Dedifferentiated amniotic fluid mesenchymal stem cell (primary cell): ENCODE results near the gene PTP4A1.

Experiments used
- DNase-seq: peaks from one replicate; pipeline ENCODE4 v3.0.0-alpha.2; 2016; ENCODE audit errors: extremely low spot score

PTP4A1 gene

GRCh38 chr6:63556369-63556768 is 15.9 kb upstream of the PTP4A1 start:
- DNase-seq: no peak

- no peak for DNase-seq
These were observed 14.0 kb upstream of the PTP4A1 start for GRCh38 chr6:63558278-63558677.

GRCh38 chr6:63560801-63561287 is 11.4 kb upstream of the PTP4A1 start:
- DNase-seq: peak; percentile 61

GRCh38 chr6:63561288-63561687 is 11.0 kb upstream of the PTP4A1 start:
- DNase-seq: no peak

DNA sequence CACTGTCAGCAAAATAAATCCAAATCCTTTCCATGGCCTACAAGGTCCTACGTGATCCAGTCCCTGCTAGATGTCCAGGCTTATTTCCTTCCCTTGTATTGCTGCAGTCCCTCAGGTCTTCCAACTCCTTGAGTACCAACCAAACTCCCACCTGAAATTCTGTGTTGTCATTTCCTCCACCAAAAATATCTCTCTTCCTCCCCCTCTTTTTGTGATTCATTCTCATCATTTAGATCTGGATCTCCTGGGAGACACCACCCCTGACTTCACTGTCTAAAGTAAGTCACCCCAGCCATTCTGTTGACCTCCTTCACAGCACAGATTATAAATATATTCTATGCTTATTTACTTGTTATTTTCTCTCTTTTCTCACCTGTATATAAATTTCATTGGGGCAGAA is 9.0 kb upstream of the PTP4A1 start:
- no peak for DNase-seq

DNA sequence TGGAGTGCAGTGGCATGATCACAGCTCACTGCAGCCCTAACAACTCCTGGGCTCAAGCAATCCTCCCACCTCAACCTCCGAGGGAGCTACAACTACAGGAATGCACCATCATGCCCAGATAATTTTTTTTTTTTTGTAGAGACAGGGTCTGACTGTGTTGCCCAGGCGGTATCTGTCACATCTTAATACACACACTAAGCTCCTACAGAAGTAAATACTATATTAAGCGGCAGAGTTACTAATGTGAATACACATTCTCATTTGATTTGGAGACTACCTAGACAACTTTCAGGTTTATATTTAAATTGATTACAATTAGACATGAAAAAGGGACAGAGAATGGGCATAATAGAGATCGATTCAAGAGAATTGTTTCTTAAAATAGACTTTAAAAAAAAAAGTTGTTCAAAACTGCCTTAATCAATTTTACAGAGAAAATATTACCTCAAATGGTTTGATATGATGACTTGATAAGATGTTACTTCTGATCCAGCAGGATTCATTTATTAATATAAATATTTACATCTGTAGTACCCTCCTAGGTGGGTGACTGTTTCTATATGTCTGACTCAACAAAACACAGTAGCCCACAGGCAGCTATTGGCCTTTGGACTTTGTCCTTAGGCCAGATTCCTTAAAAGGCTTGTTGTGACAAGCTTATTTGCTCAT is 7.1 kb upstream of the PTP4A1 start:
- no peak for DNase-seq

GRCh38 chr6:63565727-63566596 is 6.3 kb upstream of the PTP4A1 start:
- no peak for DNase-seq

- DNase-seq: no peak
These were observed 4.3 kb upstream of the PTP4A1 start for GRCh38 chr6:63567966-63568365.

- peak; percentile 64 for DNase-seq
These were observed 778 bp upstream of the PTP4A1 start for GRCh38 chr6:63571361-63572043.

GRCh38 chr6:63572747-63573075 is 431 bp downstream of the PTP4A1 start:
- DNase-seq: no peak

DNA sequence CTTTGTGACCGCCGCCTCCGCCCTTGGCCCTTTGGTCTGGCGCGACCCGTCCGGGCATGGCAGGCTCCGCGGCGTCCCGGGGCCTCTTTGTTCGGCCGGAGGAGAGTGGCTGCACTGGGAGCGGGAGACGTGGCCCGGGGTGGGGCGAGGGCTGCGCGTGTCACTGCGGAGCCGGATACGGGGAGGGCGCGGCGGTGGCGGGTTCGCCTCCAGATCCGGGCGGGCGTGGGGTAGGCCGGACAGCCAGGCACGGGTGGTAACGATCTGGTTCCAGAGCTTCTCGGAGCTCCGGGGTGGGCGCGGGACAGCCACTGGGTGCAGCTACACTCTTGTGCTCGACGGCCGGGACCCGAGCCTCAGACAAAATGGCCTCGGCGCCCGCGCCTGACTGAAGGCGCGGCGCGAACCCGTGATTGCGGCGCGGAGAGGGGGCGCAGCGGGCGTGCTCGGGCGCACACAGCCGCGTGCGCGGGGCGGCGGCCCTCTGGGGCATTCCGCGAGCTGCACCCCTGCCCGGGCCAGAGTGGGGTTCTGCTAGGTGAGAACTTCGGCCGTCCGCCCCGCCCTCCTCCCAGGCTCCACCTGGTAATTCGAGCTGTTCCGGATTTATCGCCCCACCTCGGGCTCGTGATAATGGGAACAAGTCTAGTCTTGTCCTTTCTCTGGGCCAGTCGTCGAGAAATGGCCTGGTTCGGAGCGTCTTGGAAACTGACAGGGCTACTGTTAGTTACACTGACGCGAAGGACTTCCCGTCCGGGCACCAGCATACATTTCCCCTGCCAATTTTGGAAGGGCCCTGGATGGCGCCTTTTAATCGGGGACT is 1.0 kb downstream of the PTP4A1 start:
- DNase-seq: peak; percentile 58

GRCh38 chr6:63573899-63574553 is 1.7 kb downstream of the PTP4A1 start:
- peak; percentile 75 for DNase-seq

DNA sequence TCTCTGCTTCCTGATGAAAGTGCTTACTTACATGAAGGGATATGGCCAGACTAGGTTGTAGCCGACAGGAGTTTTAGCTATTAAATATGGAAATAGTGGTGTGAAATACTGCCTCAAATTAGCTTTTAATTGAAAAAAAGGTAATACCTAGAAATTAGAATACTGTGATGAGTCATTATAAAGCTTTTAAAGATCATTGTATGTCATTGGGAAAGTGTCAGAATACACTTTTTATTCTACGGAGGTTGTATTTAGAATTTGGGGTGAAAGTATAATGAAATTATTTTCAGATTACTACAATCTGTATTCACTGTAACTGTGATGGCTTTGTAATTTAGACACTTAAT is 2.2 kb downstream of the PTP4A1 start:
- DNase-seq: no peak

DNA sequence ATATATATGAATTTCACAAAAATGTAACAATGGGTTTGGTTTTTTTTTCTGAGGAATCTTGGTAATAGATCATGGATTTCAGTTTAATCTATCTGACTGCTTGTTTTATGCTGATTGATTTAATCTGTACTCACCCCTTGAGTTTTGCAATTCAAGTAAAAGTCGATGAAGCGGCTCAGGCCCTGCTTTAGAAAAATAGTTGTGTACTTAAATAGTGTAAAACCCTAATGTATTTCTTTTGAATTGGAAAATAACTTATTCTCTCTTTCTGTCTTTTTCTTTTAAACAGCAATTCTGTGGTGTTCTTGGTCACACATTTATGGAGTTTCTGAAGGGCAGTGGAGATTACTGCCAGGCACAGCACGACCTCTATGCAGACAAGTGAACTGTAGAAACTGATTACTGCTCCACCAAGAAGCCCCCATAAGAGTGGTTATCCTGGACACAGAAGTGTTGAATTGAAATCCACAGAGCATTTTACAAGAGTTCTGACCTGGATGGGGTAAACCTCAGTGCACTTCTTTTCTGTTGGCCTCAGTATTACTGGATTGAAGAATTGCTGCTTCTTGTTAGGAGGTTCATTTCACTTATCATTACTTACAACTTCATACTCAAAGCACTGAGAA is 4.0 kb downstream of the PTP4A1 start:
- no peak for DNase-seq

GRCh38 chr6:63576985-63577712 is 4.9 kb downstream of the PTP4A1 start:
- no peak for DNase-seq

- DNase-seq: no peak
These were observed 6.5 kb downstream of the PTP4A1 start for GRCh38 chr6:63578757-63579156.

- DNase-seq: no peak
These were observed 7.8 kb downstream of the PTP4A1 start for GRCh38 chr6:63579937-63580703.

GRCh38 chr6:63580704-63580961 is 8.4 kb downstream of the PTP4A1 start:
- no peak for DNase-seq

DNA sequence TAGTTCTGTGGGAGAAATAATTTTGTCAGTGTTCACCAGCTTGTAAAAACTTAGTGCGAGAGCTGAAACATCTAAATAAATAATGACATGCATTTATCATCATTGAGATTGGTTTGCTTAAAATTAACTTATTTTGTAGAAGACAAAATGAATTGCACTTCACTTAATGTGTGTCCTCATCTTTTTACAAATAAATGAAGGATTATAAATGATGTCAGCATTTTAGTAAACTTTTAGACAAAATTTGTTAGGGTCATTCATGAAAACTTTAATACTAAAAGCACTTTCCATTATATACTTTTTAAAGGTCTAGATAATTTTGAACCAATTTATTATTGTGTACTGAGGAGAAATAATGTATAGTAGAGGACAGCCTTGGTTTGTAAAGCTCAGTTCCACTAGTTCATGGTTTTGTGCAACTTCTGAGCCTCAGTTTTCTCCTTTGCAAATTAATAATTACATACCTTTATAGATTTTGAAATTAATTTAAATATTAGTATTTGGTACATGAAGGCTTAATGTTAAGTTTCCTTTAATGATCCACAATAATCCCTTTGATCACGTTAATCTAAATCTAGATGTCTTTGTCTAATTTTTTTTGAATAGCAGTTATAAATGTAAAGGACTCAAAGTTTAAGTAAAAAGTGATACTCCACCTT is 9.2 kb downstream of the PTP4A1 start:
- DNase-seq: no peak
